ENCODE measurements around the gene SPATC1L.
A peak's percentile ranks its signal among the peaks of the same experiment; 100 is the strongest.

The SPATC1L gene

DNA sequence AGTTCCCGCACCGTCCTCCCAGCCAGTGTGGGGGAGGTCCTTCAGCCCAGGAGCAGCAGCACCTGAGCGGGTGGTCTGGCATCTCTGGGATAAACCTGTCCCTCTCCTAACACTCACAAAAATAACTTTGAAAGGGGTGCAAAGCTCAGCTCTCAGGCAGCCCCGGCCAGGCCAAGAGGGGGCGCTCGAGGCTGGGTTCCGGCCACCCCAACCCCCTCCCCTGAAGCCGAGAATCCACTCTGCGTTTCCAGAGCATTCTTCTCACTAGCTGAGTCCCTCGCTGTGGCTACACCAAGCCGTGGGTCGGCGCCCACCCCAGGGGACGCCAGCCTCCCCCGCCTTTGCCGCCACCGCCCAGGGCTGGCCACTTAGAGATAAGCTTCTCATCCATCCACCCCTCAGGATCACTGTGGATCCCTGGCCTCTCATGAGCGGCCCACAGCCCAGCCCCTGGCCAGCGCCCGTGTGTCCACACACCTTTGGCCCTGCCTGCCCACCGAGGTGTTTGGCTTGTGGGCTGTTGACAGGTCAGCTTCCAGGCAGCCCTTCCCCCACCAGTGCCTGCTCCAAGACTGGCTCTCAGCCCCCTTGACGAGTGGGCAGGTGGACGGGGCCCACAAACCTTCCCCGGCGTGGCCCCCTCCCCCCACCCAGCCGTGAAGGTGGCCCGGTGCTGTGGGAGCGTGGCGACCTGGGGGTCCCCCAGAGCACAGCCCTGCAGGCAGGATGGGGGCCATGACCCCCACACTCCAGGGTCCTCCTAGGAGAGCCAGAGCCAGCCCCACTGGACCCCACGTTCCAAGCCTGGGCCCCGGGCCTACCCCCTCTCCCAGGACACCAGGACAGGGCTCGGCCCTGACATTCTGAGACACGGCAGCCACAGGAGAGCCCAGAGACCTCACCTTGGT is 30.8 kb downstream of the SPATC1L start:
- no peak overlapping the region for H2BK5ac ChIP-seq (ENCODE audit: low read depth, low read length, poor library complexity, severe bottlenecking)

GRCh38 chr21:46152927-46153246 is 31.4 kb downstream of the SPATC1L start:
- H3K9me3 ChIP-seq (ENCODE audit: control insufficient read depth, low read length), result no peaks in the 10 kb centered on the region
- no peak overlapping the region for H2BK5ac ChIP-seq (ENCODE audit: low read depth, low read length, poor library complexity, severe bottlenecking)
- WGBS, result 77% methylated on average over 15 of the region's 18 CpGs
- H3K4me3 ChIP-seq (ENCODE audit: insufficient read depth in 1 of 2, low read depth in 1 of 2, low read length in 2 of 2), result peak overlapping the region in 1 of 2 experiments; percentile 65
- H3K36me3 ChIP-seq (ENCODE audit: control insufficient read depth in 1 of 2, insufficient read depth in 2 of 2, low read depth in 1 of 2, low read length in 2 of 2), result peaks cover 4 to 12% of the 10 kb centered on the region in 2 experiments
- H3K18ac ChIP-seq (ENCODE audit: low read depth in 1 of 2, low read length in 2 of 2), result no peak overlapping the region
- H3K79me1 ChIP-seq (replicated peaks; ENCODE audit: low read length, poor library complexity, severe bottlenecking), result no peaks in the 10 kb centered on the region
- no peak overlapping the region for H3K4ac ChIP-seq (ENCODE audit: low read depth in 1 of 2, low read length in 2 of 2)
- no peak overlapping the region for H2BK120ac ChIP-seq (ENCODE audit: low read depth, low read length)
- no peak overlapping the region for H3K27ac ChIP-seq (ENCODE audit: low read length, poor library complexity, severe bottlenecking)
- H2BK15ac ChIP-seq (ENCODE audit: low read depth, poor library complexity, severe bottlenecking), result peak overlapping the region; percentile 71
- peaks cover 25% of the 10 kb centered on the region for H3K4me1 ChIP-seq (ENCODE audit: control insufficient read depth, insufficient read depth, low read depth, low read length)
- no peak for DNase-seq
- no peak overlapping the region for H2AFZ ChIP-seq (ENCODE audit: low read depth, low read length)
- no peak overlapping the region for H3K14ac ChIP-seq (ENCODE audit: low read length in 2 of 2)
- no peak overlapping the region for H2AK5ac ChIP-seq (ENCODE audit: low read length, severe bottlenecking)
- peaks cover 0 to 16% of the 10 kb centered on the region in 2 experiments for H3K27me3 ChIP-seq (ENCODE audit: control insufficient read depth in 1 of 2, insufficient read depth in 1 of 2, low read length in 2 of 2)
- peak overlapping the region; percentile 83 for H3K9ac ChIP-seq (ENCODE audit: low read length)
- peak overlapping the region; percentile 47 for H4K8ac ChIP-seq (ENCODE audit: low read length)
- peak overlapping the region; percentile 6 for H3K4me2 ChIP-seq (ENCODE audit: low read length, poor library complexity, severe bottlenecking)
- no peak overlapping the region for H4K91ac ChIP-seq (ENCODE audit: low read length)
- peak overlapping the region in 1 of 2 experiments; percentile 12 for H2BK12ac ChIP-seq (ENCODE audit: low read length in 2 of 2)
- H3K23ac ChIP-seq (ENCODE audit: low read length in 2 of 2), result no peak overlapping the region

More for the DNA sequence above, 30.8 kb downstream of the SPATC1L start:
- Histone ChIP-seq H2BK12ac (ENCODE audit: low read length in 2 of 2) (peak overlapping the region in 1 of 2 experiments; percentile 18), H2BK120ac (ENCODE audit: low read depth, low read length) (peak overlapping the region; percentile 52), H2BK15ac (ENCODE audit: low read depth, poor library complexity, severe bottlenecking) (no peak overlapping the region), H2AFZ (ENCODE audit: low read depth, low read length) (no peak overlapping the region), H4K91ac (ENCODE audit: low read length) (peak overlapping the region; percentile 78), H3K27ac (ENCODE audit: low read length, poor library complexity, severe bottlenecking) (no peak overlapping the region), H3K18ac (ENCODE audit: low read depth in 1 of 2, low read length in 2 of 2) (peak overlapping the region; percentile 40 to 88), H3K23ac (ENCODE audit: low read length in 2 of 2) (no peak overlapping the region), H2AK5ac (ENCODE audit: low read length, severe bottlenecking) (peak overlapping the region; percentile 6), H3K36me3 (ENCODE audit: control insufficient read depth in 1 of 2, insufficient read depth in 2 of 2, low read depth in 1 of 2, low read length in 2 of 2) (peaks cover 4 to 16% of the 10 kb centered on the region in 2 experiments), H4K8ac (ENCODE audit: low read length) (peak overlapping the region; percentile 97), H3K27me3 (ENCODE audit: control insufficient read depth in 1 of 2, insufficient read depth in 1 of 2, low read length in 2 of 2) (peaks cover 0 to 16% of the 10 kb centered on the region in 2 experiments), H3K4ac (ENCODE audit: low read depth in 1 of 2, low read length in 2 of 2) (peak overlapping the region in 1 of 2 experiments; percentile 91), H3K9me3 (ENCODE audit: control insufficient read depth, low read length) (no peaks in the 10 kb centered on the region), H3K4me1 (ENCODE audit: control insufficient read depth, insufficient read depth, low read depth, low read length) (peaks cover 25% of the 10 kb centered on the region), H3K4me3 (ENCODE audit: insufficient read depth in 1 of 2, low read depth in 1 of 2, low read length in 2 of 2) (peak overlapping the region in 1 of 2 experiments; percentile 65), H3K4me2 (ENCODE audit: low read length, poor library complexity, severe bottlenecking) (peak overlapping the region; percentile 6), H3K79me1 (replicated peaks; ENCODE audit: low read length, poor library complexity, severe bottlenecking) (no peaks in the 10 kb centered on the region), H3K14ac (ENCODE audit: low read length in 2 of 2) (peak overlapping the region in 1 of 2 experiments; percentile 9), H3K9ac (ENCODE audit: low read length) (peak overlapping the region; percentile 83)
- 49% methylated on average over 29 of the region's 33 CpGs for WGBS
- peak; percentile 43 for DNase-seq

- Histone ChIP-seq H3K4me1 (ENCODE audit: control insufficient read depth, insufficient read depth, low read depth, low read length) (peaks cover 25% of the 10 kb centered on the region), H2BK5ac (ENCODE audit: low read depth, low read length, poor library complexity, severe bottlenecking) (no peak overlapping the region), H4K8ac (ENCODE audit: low read length) (no peak overlapping the region), H3K9me3 (ENCODE audit: control insufficient read depth, low read length) (no peaks in the 10 kb centered on the region), H2AK5ac (ENCODE audit: low read length, severe bottlenecking) (no peak overlapping the region), H3K36me3 (ENCODE audit: control insufficient read depth in 1 of 2, insufficient read depth in 2 of 2, low read depth in 1 of 2, low read length in 2 of 2) (peaks cover 4 to 8% of the 10 kb centered on the region in 2 experiments), H3K4me2 (ENCODE audit: low read length, poor library complexity, severe bottlenecking) (no peak overlapping the region), H3K27me3 (ENCODE audit: control insufficient read depth in 1 of 2, insufficient read depth in 1 of 2, low read length in 2 of 2) (peaks cover 0 to 16% of the 10 kb centered on the region in 2 experiments), H3K27ac (ENCODE audit: low read length, poor library complexity, severe bottlenecking) (no peak overlapping the region), H4K91ac (ENCODE audit: low read length) (no peak overlapping the region), H2BK12ac (ENCODE audit: low read length in 2 of 2) (no peak overlapping the region), H3K79me1 (replicated peaks; ENCODE audit: low read length, poor library complexity, severe bottlenecking) (no peaks in the 10 kb centered on the region), H3K4ac (ENCODE audit: low read depth in 1 of 2, low read length in 2 of 2) (peak overlapping the region in 1 of 2 experiments; percentile 5), H3K14ac (ENCODE audit: low read length in 2 of 2) (no peak overlapping the region), H3K4me3 (ENCODE audit: insufficient read depth in 1 of 2, low read depth in 1 of 2, low read length in 2 of 2) (no peak overlapping the region), H3K18ac (ENCODE audit: low read depth in 1 of 2, low read length in 2 of 2) (no peak overlapping the region), H3K23ac (ENCODE audit: low read length in 2 of 2) (no peak overlapping the region), H2AFZ (ENCODE audit: low read depth, low read length) (no peak overlapping the region), H2BK120ac (ENCODE audit: low read depth, low read length) (no peak overlapping the region), H2BK15ac (ENCODE audit: low read depth, poor library complexity, severe bottlenecking) (no peak overlapping the region), H3K9ac (ENCODE audit: low read length) (peak overlapping the region; percentile 83)
- no peak for DNase-seq
- WGBS, result 94% methylated on average over 42 of the region's 45 CpGs
Measured at GRCh38 chr21:46151989-46152926, 32.0 kb downstream of the SPATC1L start.
